Endothelial cell of umbilical vein (primary cell): ENCODE results near the gene RACGAP1. TPM values are rescaled to one million over a fixed set of nuclear protein-coding genes. Genes with fewer than 3 reads are reported as not detected.

ENCODE experiments used
- BruUV-seq: library from RNA; stranded (reverse); fragments of 400-500 nt; replicated peaks from 2 replicates; lab custom pipeline; 2021; lab: Mats Ljungman, UMichigan
- CTCF ChIA-PET: fragments of 300-600, 350-600 bp; sonication (Branson Sonifier 250); formaldehyde crosslinking; loops from one replicate; lab custom pipeline; 2021; ENCODE audit warnings: antibody characterized with exemption, inconsistent platforms; lab: Charles Lee
- POLR2A ChIA-PET: fragments of 300-600, 350-600 bp; sonication (Branson Sonifier 250); formaldehyde crosslinking; loops from one replicate; lab custom pipeline; 2021; ENCODE audit warnings: antibody characterized with exemption, inconsistent platforms; lab: Charles Lee
- DNase-seq: peaks from one replicate; pipeline ENCODE4 v3.0.0-alpha.2; 2011; ENCODE audit warnings: low read depth, low spot score
- FAIRE-seq: peaks from 2 replicates; lab custom pipeline; 2011; peaks lifted over from hg19 to GRCh38; lab: Jason Lieb, UNC
- H2AFZ ChIP-seq: 2 replicates; pipeline ENCODE4 v1.6.0; 2012; ENCODE audit warnings: low read depth, low read length, control low read depth, inconsistent platforms
- H3K27ac ChIP-seq: 2 replicates; pipeline ENCODE4 v1.5.1; 2011; ENCODE audit warnings: low read depth, mild to moderate bottlenecking, control low read depth, low read length, moderate library complexity; ENCODE audit not compliant: insufficient read depth
- H3K27me3 ChIP-seq, 2 experiments: 2 replicates each; pipeline versions ENCODE4 v1.6.0 to v1.6.1; 2011; ENCODE audit warnings: low read length in 2 of 2, mixed read lengths in 1 of 2; ENCODE audit not compliant: control insufficient read depth in 2 of 2, insufficient read depth in 2 of 2
- H3K36me3 ChIP-seq, 2 experiments: 2 replicates in 1 of 2; 3 replicates in 1 of 2; pipeline ENCODE4 v1.5.1; 2011; ENCODE audit warnings: low read length in 2 of 2, mild to moderate bottlenecking in 1 of 2, moderate library complexity in 1 of 2; ENCODE audit not compliant: control insufficient read depth in 2 of 2, insufficient read depth in 2 of 2; ENCODE audit errors: extremely low read depth in 1 of 2
- H3K4me1 ChIP-seq: 3 replicates; pipeline ENCODE4 v1.5.1; 2011; ENCODE audit warnings: mild to moderate bottlenecking, low read length; ENCODE audit not compliant: control insufficient read depth, insufficient read depth; ENCODE audit errors: extremely low read depth
- H3K4me2 ChIP-seq: 2 replicates; pipeline ENCODE4 v1.6.1; 2011; ENCODE audit warnings: low read length, control low read depth, mixed read lengths; ENCODE audit not compliant: insufficient read depth
- H3K4me3 ChIP-seq, 3 experiments: fragments of 200-600 bp in 1 of 3; sonication (generic), shearing (Covaris generic) in 1 of 3; replicated peaks in 1 of 3; 2 replicates each; pipeline ENCODE4 v1.5.1; 2011 to 2016; ENCODE audit warnings: control low read depth in 3 of 3, low read length in 3 of 3, mild to moderate bottlenecking in 2 of 3, inconsistent platforms in 1 of 3, low read depth in 1 of 3, moderate library complexity in 1 of 3; ENCODE audit not compliant: insufficient read depth in 1 of 3
- H3K79me2 ChIP-seq: 2 replicates; pipeline ENCODE4 v1.6.0; 2012; ENCODE audit warnings: low read length, inconsistent platforms; ENCODE audit not compliant: control insufficient read depth, insufficient read depth
- H3K9ac ChIP-seq: replicated peaks from 2 replicates; pipeline ENCODE3; 2011; ENCODE audit warnings: low read length, control low read depth; ENCODE audit not compliant: insufficient read depth; ENCODE audit errors: extremely low read depth
- H3K9me1 ChIP-seq: replicated peaks from 3 replicates; pipeline ENCODE4 v1.6.0; 2011; ENCODE audit warnings: mild to moderate bottlenecking, low read length; ENCODE audit not compliant: control insufficient read depth, insufficient read depth; ENCODE audit errors: extremely low read depth
- H3K9me3 ChIP-seq: replicated peaks from 2 replicates; pipeline ENCODE4 v1.5.1; 2012; ENCODE audit warnings: low read length, inconsistent platforms; ENCODE audit not compliant: control insufficient read depth, insufficient read depth
- H4K20me1 ChIP-seq: replicated peaks from 2 replicates; pipeline ENCODE3; 2011; ENCODE audit warnings: mild to moderate bottlenecking, low read length; ENCODE audit not compliant: control insufficient read depth, insufficient read depth; ENCODE audit errors: extremely low read depth
- EZH2 ChIP-seq: IDR thresholded peaks from 2 replicates; pipeline ENCODE4 v1.6.1; 2012; ENCODE audit warnings: borderline replicate concordance, low read depth, mild to moderate bottlenecking, moderate library complexity, low read length, inconsistent platforms; ENCODE audit not compliant: severe bottlenecking
- FOS ChIP-seq: IDR thresholded peaks from 2 replicates; pipeline ENCODE4 v1.6.1; 2011; ENCODE audit warnings: mild to moderate bottlenecking, low read length, moderate library complexity, borderline replicate concordance; ENCODE audit not compliant: insufficient read depth
- GATA2 ChIP-seq: IDR thresholded peaks from 2 replicates; pipeline ENCODE4 v1.7.0; 2011; ENCODE audit warnings: low read depth, mild to moderate bottlenecking, moderate library complexity, mixed read lengths, low read length; ENCODE audit not compliant: insufficient read length, insufficient read depth
- JUN ChIP-seq: IDR thresholded peaks from 2 replicates; pipeline ENCODE4 v1.6.1; 2011; ENCODE audit warnings: borderline replicate concordance, low read depth; ENCODE audit not compliant: insufficient read length, insufficient read depth
- MYC ChIP-seq: IDR thresholded peaks from one replicate; pipeline ENCODE4 v1.6.1; 2011; ENCODE audit warnings: mild to moderate bottlenecking, low read depth, low read length
- POLR2A ChIP-seq: IDR thresholded peaks from 2 replicates; pipeline ENCODE4 v1.6.1; 2012; ENCODE audit warnings: low read depth, mild to moderate bottlenecking, control low read depth, low read length
- POLR2AphosphoS5 ChIP-seq: IDR thresholded peaks from 2 replicates; pipeline ENCODE4 v1.6.1; 2012; ENCODE audit warnings: low read depth, mild to moderate bottlenecking, control low read depth, low read length, moderate library complexity; ENCODE audit not compliant: insufficient read depth
- dilution Hi-C: fragments of 300-500 bp; cut with MboI; formaldehyde crosslinking; loops from one replicate; pipeline ENCODE4 v1.15.0; 2019; ENCODE audit warnings: low sequenced_read_pairs; ENCODE audit not compliant: extremely low pct_ligation_motif_present
- intact Hi-C: fragments of 100-400 bp; cut with micrococcal nuclease; formaldehyde crosslinking; loops from one replicate; pipeline ENCODE4 v1.10.0; 2022
- polyA plus RNA-seq, 4 experiments: library from polyadenylated mRNA; depleted of rRNA in 3 of 4; stranded (reverse) in 3 of 4; unstranded in 1 of 4; fragments of >200 nt; gene quantifications; 2 replicates each; pipeline versions ENCODE4 v1.2.1 to v1.2.3, GENCODE V29; 2011 to 2012; ENCODE audit warnings: missing spikeins in 1 of 4
- total RNA-seq: library from RNA; stranded (reverse); gene quantifications from 2 replicates; pipeline ENCODE4 v1.2.3, GENCODE V29; 2021
- TF ChIP-seq, protein P1 (sequence below), 2 donors: IDR thresholded peaks; 1 replicate in 1 of 2; 2 replicates in 1 of 2; pipeline ENCODE4 v1.5.1; 2011; ENCODE audit warnings: low read length in 2 of 2, mild to moderate bottlenecking in 2 of 2, moderate library complexity in 2 of 2, control low read depth in 1 of 2, inconsistent platforms in 1 of 2, low read depth in 1 of 2; ENCODE audit not compliant: insufficient read depth in 1 of 2; ENCODE audit errors: extremely low read depth in 1 of 2

The RACGAP1 gene
- total and polyA plus RNA-seq, 2 donors (not counting 3 experiments of a cell fraction or from before 2014, with no cell fraction given) = 16.5 to 56.3 TPM

GRCh38 chr12:49947593-49948226, 77.6 kb downstream of the RACGAP1 start:
- ChIA-PET POLR2A (no interaction called here), CTCF (interaction anchor here (0.6 to 4.5 kb wide), 7 partner anchors 12 to 123 kb away, joined by 3 to 112 read pairs (median 35); partner anchors contain the start of gene AQP5)
- H3K27me3 ChIP-seq = no peaks in the 10 kb centered on the region
- intact Hi-C loops (no loop called here), dilution Hi-C loops (no loop called here)
- TF ChIP-seq MYC (no peak), FOS (no peak), JUN (no peak), EZH2 (no peak), POLR2AphosphoS5 (no peak), POLR2A (no peak), GATA2 (no peak)
- TF ChIP-seq, protein P1, sequence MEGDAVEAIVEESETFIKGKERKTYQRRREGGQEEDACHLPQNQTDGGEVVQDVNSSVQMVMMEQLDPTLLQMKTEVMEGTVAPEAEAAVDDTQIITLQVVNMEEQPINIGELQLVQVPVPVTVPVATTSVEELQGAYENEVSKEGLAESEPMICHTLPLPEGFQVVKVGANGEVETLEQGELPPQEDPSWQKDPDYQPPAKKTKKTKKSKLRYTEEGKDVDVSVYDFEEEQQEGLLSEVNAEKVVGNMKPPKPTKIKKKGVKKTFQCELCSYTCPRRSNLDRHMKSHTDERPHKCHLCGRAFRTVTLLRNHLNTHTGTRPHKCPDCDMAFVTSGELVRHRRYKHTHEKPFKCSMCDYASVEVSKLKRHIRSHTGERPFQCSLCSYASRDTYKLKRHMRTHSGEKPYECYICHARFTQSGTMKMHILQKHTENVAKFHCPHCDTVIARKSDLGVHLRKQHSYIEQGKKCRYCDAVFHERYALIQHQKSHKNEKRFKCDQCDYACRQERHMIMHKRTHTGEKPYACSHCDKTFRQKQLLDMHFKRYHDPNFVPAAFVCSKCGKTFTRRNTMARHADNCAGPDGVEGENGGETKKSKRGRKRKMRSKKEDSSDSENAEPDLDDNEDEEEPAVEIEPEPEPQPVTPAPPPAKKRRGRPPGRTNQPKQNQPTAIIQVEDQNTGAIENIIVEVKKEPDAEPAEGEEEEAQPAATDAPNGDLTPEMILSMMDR (IDR thresholded peaks at IDR 0.05; ENCODE audit: extremely low read depth in 1 of 2, insufficient read depth in 1 of 2, low read depth in 1 of 2, low read length in 2 of 2) = no peak
- no peak overlapping the region for H3K4me2 ChIP-seq
- DNase-seq (no peak), FAIRE-seq (no peak)
- no peaks in the 10 kb centered on the region for H3K79me2 ChIP-seq
- no peaks in the 10 kb centered on the region for H4K20me1 ChIP-seq
- H3K27ac ChIP-seq = no peak overlapping the region
- H3K9me3 ChIP-seq = no peaks in the 10 kb centered on the region
- H3K4me3 ChIP-seq = no peak overlapping the region
- BruUV-seq = no TSS peak
- no peaks in the 10 kb centered on the region for H3K9me1 ChIP-seq
- no peaks in the 10 kb centered on the region for H3K36me3 ChIP-seq
- no peak overlapping the region for H3K9ac ChIP-seq
- H3K4me1 ChIP-seq = peaks cover 11% of the 10 kb centered on the region
- no peak overlapping the region for H2AFZ ChIP-seq
